Measurements from ENCODE around the gene HS6ST2. TPM values are rescaled to one million over a fixed set of nuclear protein-coding genes. Genes with fewer than 3 reads are reported as not detected.

The HS6ST2 gene
- total RNA-seq, 1 experiment from 2014 or later: not detected

- H3K9me3 ChIP-seq (ENCODE audit: low read length): no peaks in the 10 kb centered on the region
- H2AFZ ChIP-seq (ENCODE audit: low read length): no peak overlapping the region
- H3K27ac ChIP-seq (ENCODE audit: low read length): no peak overlapping the region
- no peak overlapping the region for H3K4me2 ChIP-seq (ENCODE audit: low read depth, low read length, poor library complexity, severe bottlenecking)
- no peaks in the 10 kb centered on the region for H3K36me3 ChIP-seq (ENCODE audit: insufficient read depth, low read length)
- H3K79me2 ChIP-seq (ENCODE audit: low read length): no peaks in the 10 kb centered on the region
- DNase-seq: no peak
- H3K9me2 ChIP-seq (replicated peaks; ENCODE audit: insufficient read depth, low read length): no peaks in the 10 kb centered on the region
- no peaks in the 10 kb centered on the region for H3K4me1 ChIP-seq (ENCODE audit: low read length)
- H4K20me1 ChIP-seq (ENCODE audit: insufficient read depth, low read depth, low read length): no peaks in the 10 kb centered on the region
- H3K9ac ChIP-seq (ENCODE audit: low read length): no peak overlapping the region
- no peaks in the 10 kb centered on the region for H3K27me3 ChIP-seq (ENCODE audit: low read length)
- H3K4me3 ChIP-seq (ENCODE audit: low read length): no peak overlapping the region
These were observed 80.4 kb downstream of the HS6ST2 start for GRCh38 chrX:132877954-132878536.

DNA sequence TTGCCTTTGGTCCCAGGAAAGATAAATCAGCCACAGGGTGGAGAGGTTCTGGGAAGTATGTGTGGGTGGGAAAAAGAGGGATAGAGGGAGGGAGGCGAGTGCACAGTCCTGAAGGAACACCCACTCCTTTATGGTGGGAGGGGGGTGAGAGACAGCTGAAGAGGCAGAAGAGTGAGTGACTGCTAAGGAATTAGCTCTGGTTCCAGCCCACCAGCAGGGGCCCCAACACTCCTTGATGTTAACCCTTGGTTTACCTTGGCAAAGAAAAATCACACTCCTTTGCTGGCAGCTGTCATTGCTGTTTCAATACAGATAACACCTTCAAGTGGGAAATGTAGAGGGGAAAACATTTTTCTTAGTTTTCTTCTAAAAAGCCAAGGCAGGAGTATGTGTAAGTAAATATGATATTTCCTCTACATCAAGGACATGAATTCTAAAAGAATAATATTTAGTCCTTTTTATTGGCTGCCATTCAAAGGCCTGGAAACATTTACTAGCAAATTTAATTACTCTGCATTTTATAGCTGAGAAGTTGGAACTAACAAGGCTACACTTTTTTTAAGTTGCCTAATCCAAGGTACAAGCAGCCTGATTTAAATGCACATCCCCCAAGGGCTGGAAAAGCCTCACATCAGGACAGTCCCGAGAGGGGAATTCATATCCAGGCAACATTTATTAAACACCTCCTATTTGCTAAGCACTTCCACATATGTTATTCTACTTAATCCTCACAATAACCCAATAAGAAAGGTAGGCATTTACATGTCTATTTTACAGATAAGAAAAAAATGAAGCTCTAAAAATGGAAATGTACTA, 81.7 kb downstream of the HS6ST2 start:
- no peaks in the 10 kb centered on the region for H4K20me1 ChIP-seq (ENCODE audit: insufficient read depth, low read depth, low read length)
- no peak overlapping the region for H3K9ac ChIP-seq (ENCODE audit: low read length)
- no peaks in the 10 kb centered on the region for H3K79me2 ChIP-seq (ENCODE audit: low read length)
- H3K4me2 ChIP-seq (ENCODE audit: low read depth, low read length, poor library complexity, severe bottlenecking): no peak overlapping the region
- no peak for DNase-seq
- H3K9me3 ChIP-seq (ENCODE audit: low read length): no peaks in the 10 kb centered on the region
- H3K36me3 ChIP-seq (ENCODE audit: insufficient read depth, low read length): no peaks in the 10 kb centered on the region
- H3K4me3 ChIP-seq (ENCODE audit: low read length): no peak overlapping the region
- H3K27me3 ChIP-seq (ENCODE audit: low read length): no peaks in the 10 kb centered on the region
- H3K9me2 ChIP-seq (replicated peaks; ENCODE audit: insufficient read depth, low read length): no peaks in the 10 kb centered on the region
- H3K27ac ChIP-seq (ENCODE audit: low read length): no peak overlapping the region
- no peak overlapping the region for H2AFZ ChIP-seq (ENCODE audit: low read length)
- no peaks in the 10 kb centered on the region for H3K4me1 ChIP-seq (ENCODE audit: low read length)

GRCh38 chrX:132875650-132876522, 82.5 kb downstream of the HS6ST2 start:
- DNase-seq: no peak
- Histone ChIP-seq H3K9ac (ENCODE audit: low read length) (no peak overlapping the region), H3K4me3 (ENCODE audit: low read length) (no peak overlapping the region), H3K27ac (ENCODE audit: low read length) (no peak overlapping the region), H3K9me3 (ENCODE audit: low read length) (no peaks in the 10 kb centered on the region), H3K36me3 (ENCODE audit: insufficient read depth, low read length) (no peaks in the 10 kb centered on the region), H3K4me2 (ENCODE audit: low read depth, low read length, poor library complexity, severe bottlenecking) (no peak overlapping the region), H3K79me2 (ENCODE audit: low read length) (no peaks in the 10 kb centered on the region), H3K27me3 (ENCODE audit: low read length) (no peaks in the 10 kb centered on the region), H3K4me1 (ENCODE audit: low read length) (no peaks in the 10 kb centered on the region), H4K20me1 (ENCODE audit: insufficient read depth, low read depth, low read length) (no peaks in the 10 kb centered on the region), H3K9me2 (replicated peaks; ENCODE audit: insufficient read depth, low read length) (no peaks in the 10 kb centered on the region), H2AFZ (ENCODE audit: low read length) (no peak overlapping the region)

DNA sequence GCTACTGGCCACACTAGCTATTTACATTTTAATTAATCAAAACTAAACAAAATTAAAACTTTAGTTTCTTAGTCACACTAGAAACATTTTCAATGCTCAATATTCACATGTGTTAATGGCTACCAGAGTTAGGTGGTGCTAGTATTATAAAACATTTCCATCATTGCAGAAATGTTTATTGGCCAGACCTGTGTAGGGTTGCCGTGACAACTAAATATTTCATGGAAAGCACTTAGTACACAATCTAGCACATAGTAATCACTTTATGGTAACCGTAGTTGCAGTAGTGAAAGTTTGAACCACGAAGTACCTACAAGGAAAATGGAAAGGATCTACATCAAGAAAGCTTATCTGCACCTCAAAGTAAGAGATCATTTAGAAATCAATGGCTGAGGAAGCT, 95.9 kb downstream of the HS6ST2 start:
- no peaks in the 10 kb centered on the region for H3K79me2 ChIP-seq (ENCODE audit: low read length)
- H3K27me3 ChIP-seq (ENCODE audit: low read length): no peaks in the 10 kb centered on the region
- no peaks in the 10 kb centered on the region for H3K9me3 ChIP-seq (ENCODE audit: low read length)
- no peak for DNase-seq
- no peaks in the 10 kb centered on the region for H3K4me1 ChIP-seq (ENCODE audit: low read length)
- no peak overlapping the region for H3K4me3 ChIP-seq (ENCODE audit: low read length)
- no peak overlapping the region for H2AFZ ChIP-seq (ENCODE audit: low read length)
- no peak overlapping the region for H3K27ac ChIP-seq (ENCODE audit: low read length)
- H3K9ac ChIP-seq (ENCODE audit: low read length): no peak overlapping the region
- H4K20me1 ChIP-seq (ENCODE audit: insufficient read depth, low read depth, low read length): no peaks in the 10 kb centered on the region
- no peaks in the 10 kb centered on the region for H3K9me2 ChIP-seq (replicated peaks; ENCODE audit: insufficient read depth, low read length)
- no peak overlapping the region for H3K4me2 ChIP-seq (ENCODE audit: low read depth, low read length, poor library complexity, severe bottlenecking)
- no peaks in the 10 kb centered on the region for H3K36me3 ChIP-seq (ENCODE audit: insufficient read depth, low read length)

GRCh38 chrX:132861076-132861475, 97.4 kb downstream of the HS6ST2 start:
- Histone ChIP-seq H3K27ac (ENCODE audit: low read length) (no peak overlapping the region), H3K9me3 (ENCODE audit: low read length) (no peaks in the 10 kb centered on the region), H3K9ac (ENCODE audit: low read length) (no peak overlapping the region), H3K9me2 (replicated peaks; ENCODE audit: insufficient read depth, low read length) (no peaks in the 10 kb centered on the region), H3K4me3 (ENCODE audit: low read length) (no peak overlapping the region), H3K79me2 (ENCODE audit: low read length) (no peaks in the 10 kb centered on the region), H3K4me2 (ENCODE audit: low read depth, low read length, poor library complexity, severe bottlenecking) (no peak overlapping the region), H3K4me1 (ENCODE audit: low read length) (no peaks in the 10 kb centered on the region), H2AFZ (ENCODE audit: low read length) (no peak overlapping the region), H3K36me3 (ENCODE audit: insufficient read depth, low read length) (no peaks in the 10 kb centered on the region), H3K27me3 (ENCODE audit: low read length) (no peaks in the 10 kb centered on the region), H4K20me1 (ENCODE audit: insufficient read depth, low read depth, low read length) (no peaks in the 10 kb centered on the region)
- DNase-seq: no peak

GRCh38 chrX:132860200-132860599, 98.2 kb downstream of the HS6ST2 start:
- Histone ChIP-seq H2AFZ (ENCODE audit: low read length) (no peak overlapping the region), H3K27me3 (ENCODE audit: low read length) (no peaks in the 10 kb centered on the region), H3K4me1 (ENCODE audit: low read length) (no peaks in the 10 kb centered on the region), H3K9me2 (replicated peaks; ENCODE audit: insufficient read depth, low read length) (no peaks in the 10 kb centered on the region), H4K20me1 (ENCODE audit: insufficient read depth, low read depth, low read length) (no peaks in the 10 kb centered on the region), H3K79me2 (ENCODE audit: low read length) (no peaks in the 10 kb centered on the region), H3K4me2 (ENCODE audit: low read depth, low read length, poor library complexity, severe bottlenecking) (no peak overlapping the region), H3K27ac (ENCODE audit: low read length) (no peak overlapping the region), H3K9me3 (ENCODE audit: low read length) (no peaks in the 10 kb centered on the region), H3K4me3 (ENCODE audit: low read length) (no peak overlapping the region), H3K36me3 (ENCODE audit: insufficient read depth, low read length) (no peaks in the 10 kb centered on the region), H3K9ac (ENCODE audit: low read length) (no peak overlapping the region)
- DNase-seq: no peak

GRCh38 chrX:132858018-132858417, 100.4 kb downstream of the HS6ST2 start:
- Histone ChIP-seq H3K36me3 (ENCODE audit: insufficient read depth, low read length) (no peaks in the 10 kb centered on the region), H3K4me3 (ENCODE audit: low read length) (no peak overlapping the region), H4K20me1 (ENCODE audit: insufficient read depth, low read depth, low read length) (no peaks in the 10 kb centered on the region), H3K9me3 (ENCODE audit: low read length) (no peaks in the 10 kb centered on the region), H3K79me2 (ENCODE audit: low read length) (no peaks in the 10 kb centered on the region), H3K27ac (ENCODE audit: low read length) (no peak overlapping the region), H3K9me2 (replicated peaks; ENCODE audit: insufficient read depth, low read length) (no peaks in the 10 kb centered on the region), H3K27me3 (ENCODE audit: low read length) (no peaks in the 10 kb centered on the region), H3K4me1 (ENCODE audit: low read length) (no peaks in the 10 kb centered on the region), H3K9ac (ENCODE audit: low read length) (no peak overlapping the region), H2AFZ (ENCODE audit: low read length) (no peak overlapping the region), H3K4me2 (ENCODE audit: low read depth, low read length, poor library complexity, severe bottlenecking) (no peak overlapping the region)
- DNase-seq: no peak

GRCh38 chrX:132855780-132856341, 102.6 kb downstream of the HS6ST2 start:
- Histone ChIP-seq H3K4me2 (ENCODE audit: low read depth, low read length, poor library complexity, severe bottlenecking) (no peak overlapping the region), H3K9me3 (ENCODE audit: low read length) (no peaks in the 10 kb centered on the region), H3K79me2 (ENCODE audit: low read length) (no peaks in the 10 kb centered on the region), H3K27me3 (ENCODE audit: low read length) (no peaks in the 10 kb centered on the region), H3K4me1 (ENCODE audit: low read length) (no peaks in the 10 kb centered on the region), H2AFZ (ENCODE audit: low read length) (no peak overlapping the region), H3K27ac (ENCODE audit: low read length) (no peak overlapping the region), H3K4me3 (ENCODE audit: low read length) (no peak overlapping the region), H3K9ac (ENCODE audit: low read length) (no peak overlapping the region), H3K36me3 (ENCODE audit: insufficient read depth, low read length) (no peaks in the 10 kb centered on the region), H4K20me1 (ENCODE audit: insufficient read depth, low read depth, low read length) (no peaks in the 10 kb centered on the region), H3K9me2 (replicated peaks; ENCODE audit: insufficient read depth, low read length) (no peaks in the 10 kb centered on the region)
- no peak for DNase-seq
